CD1c-positive myeloid dendritic cell (primary cell): Measurements from ENCODE around the gene KLHL29.

Experiments
- DNase-seq: peaks from one replicate; pipeline ENCODE4 v3.0.0-alpha.2; 2016; ENCODE audit errors: extremely low spot score

Gene KLHL29

DNA sequence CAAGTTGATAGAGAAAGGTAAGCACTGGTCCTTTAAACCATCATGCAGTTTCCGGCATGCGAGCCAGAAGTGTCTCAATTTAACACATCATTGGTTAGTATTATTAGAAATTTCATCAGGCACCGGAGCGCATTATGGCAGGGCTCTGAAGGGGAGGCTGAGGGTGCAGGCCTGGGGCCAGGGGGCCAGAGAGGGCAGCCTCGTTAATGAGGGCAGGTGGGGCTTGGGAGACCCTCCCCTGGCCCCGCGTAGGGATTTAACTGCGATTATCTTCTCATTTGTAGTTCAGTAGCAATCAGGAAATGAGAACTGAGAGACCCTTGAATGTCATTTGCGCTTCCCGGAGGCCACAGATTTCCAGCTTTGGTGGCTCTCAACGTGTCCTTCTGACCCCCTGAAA is 246.4 kb downstream of the KLHL29 start:
- no peak for DNase-seq

DNA sequence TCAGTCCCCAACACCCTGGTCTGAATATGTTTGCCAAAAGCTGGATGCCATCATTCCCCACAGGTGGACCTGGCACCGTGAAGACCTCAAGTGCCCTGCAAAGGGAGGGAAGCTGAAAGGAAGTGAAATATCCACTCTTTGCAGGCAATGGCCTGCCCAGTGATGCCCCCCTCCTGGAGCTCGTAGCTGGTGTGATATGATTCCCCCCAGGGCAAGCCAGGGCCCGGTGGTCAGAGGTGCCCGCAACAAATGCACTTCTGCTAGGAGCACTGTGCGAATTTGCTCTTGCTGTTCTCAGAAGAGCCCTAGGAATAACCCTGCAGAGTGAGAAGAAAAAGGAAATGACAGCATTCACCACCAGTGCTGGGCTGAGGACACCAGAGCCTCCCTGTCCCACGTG is 247.4 kb downstream of the KLHL29 start:
- no peak for DNase-seq

DNA sequence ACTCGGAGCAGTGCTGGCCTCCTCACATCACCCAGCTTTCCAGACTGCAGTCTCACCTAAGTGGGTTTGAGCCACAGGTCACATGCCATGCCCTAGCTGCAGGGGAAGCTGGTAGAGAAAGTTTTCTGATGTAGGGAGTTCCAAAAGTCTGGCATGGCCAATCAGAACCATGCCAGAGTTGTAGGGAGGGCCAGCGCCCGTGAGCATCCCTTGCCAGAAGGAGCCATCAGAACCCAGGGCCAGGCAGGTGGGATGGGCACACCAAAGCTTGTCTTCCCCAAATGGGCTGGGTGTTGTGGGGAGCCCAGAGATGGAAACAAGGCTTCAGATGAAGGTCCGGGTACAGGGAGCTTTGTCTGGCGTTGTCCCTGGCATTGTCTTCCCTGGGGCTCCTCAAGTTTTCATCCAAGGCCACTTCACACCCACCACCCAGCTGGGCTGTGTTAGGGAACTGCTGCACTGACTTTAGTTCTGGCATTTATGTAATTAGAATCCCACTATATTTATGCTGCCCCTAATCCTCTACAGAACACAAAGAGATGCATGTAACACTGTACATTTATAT is 247.9 kb downstream of the KLHL29 start:
- no peak for DNase-seq

DNA sequence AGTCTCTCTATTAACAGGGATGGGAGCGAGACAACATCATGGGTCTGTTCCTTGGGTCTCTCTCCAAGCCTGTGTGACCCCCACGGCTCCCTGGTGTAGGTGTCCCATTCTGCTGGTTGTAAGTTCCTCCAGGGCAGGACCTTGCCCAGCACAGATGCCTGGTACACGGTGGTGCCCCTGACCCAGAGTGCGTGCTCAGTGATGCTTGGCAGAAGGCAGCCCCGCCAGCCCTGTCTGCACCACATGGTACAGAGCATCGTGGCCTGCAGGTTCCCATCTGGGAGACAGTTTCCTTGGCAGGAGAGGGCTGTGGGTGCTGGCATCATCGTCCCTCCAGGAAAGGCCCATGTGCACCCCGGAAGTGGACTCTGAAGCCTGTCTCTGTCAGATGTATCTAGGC is 249.0 kb downstream of the KLHL29 start:
- DNase-seq, result no peak

DNA sequence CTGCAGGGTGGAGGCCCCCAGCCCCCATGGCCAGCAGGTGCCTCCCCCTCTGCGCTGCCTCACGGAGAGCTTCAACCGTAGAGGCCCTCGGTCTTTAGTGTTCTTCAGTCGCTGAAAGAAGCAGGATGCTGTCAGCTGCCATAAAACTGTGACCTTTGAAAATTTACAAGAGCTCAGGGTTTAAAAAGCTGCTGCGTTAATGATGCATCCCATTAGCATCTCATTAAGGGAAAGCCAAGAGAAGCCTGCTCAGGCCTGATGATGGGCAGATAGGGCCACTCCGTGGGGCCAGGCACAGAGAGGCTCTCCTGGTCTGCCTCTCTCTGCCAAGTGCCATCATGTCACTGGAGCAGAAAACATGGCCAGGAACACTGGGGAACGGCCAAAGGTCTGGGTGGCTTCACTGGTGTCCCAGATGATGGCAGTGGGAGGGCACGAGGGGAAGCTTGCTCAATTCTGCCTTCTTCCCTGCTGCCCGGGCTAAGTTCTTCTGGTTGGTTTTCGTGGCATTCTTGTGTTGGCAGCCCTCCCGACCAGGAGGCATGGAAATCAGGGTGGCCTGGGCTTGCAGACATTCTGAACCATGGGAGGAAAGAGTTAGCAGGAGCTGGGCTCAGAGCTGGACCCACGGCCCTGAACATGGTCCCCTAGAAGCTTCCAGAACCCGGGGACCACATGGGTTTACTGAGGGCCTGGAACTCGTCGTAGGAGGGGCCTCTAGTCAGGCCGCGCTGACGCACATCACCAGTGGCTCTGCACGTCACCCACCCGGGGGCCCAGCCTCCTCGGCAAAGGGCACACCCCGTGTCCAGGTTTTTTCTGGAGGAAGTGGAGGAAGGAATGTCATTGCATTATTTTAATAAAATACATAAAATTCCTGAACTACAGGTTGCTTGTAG is 250.7 kb downstream of the KLHL29 start:
- DNase-seq, result no peak

DNA sequence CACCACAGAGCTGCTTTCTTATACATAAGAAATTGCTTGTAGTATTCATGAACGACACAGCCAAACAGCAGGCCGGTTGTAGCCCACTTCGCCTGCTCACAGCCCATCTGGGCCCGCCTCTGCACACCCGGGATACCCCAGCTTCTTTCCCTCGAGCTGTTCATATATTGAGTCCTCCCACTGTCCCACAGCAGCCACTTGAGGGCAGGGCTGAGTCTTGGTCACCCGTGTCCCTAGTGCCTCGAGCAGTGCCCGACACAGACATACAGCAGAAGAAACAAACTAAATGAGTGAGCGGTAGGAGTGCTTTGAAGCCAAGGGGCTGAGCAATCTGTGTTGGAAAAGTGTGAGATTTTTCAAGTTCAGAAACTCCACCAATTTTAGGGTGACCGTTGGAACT is 251.4 kb downstream of the KLHL29 start:
- DNase-seq, result no peak

DNA sequence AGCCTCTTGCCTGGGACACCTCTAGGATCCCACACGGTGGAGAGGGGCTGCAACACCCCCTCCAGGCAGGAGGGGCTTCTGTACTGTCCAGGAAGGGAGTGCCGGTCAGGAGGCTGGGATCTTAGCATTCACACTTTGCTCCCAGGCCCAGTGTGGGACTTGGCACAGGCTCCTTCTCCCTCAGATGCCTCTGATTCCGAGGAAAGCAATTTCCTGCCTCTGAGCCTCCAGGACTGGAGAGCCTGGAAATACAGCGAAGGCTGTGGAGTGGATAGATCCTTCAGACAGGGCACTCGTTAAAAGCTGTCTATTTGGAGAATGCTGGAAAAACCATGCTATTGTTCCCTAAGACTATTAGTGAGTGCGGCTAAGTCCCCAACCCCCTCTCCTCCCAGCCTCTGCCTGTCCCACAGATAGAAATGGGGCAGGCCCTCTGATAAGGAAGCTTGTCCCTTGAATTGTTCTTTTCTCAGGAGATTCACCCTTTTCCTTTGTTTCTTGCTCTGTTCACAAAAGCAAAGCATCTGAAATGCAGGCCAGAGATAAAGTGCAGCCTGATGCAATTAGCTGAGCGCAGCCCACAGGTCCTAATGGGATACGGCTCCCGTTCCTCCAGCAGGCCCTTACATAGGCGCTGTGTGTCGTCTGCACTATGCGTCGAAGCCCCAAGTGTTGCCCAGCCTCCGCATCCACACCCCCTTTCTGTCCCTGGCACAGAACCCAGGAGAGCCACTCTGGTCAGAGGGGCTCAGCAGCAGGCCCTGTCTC is 252.2 kb downstream of the KLHL29 start:
- no peak for DNase-seq

DNA sequence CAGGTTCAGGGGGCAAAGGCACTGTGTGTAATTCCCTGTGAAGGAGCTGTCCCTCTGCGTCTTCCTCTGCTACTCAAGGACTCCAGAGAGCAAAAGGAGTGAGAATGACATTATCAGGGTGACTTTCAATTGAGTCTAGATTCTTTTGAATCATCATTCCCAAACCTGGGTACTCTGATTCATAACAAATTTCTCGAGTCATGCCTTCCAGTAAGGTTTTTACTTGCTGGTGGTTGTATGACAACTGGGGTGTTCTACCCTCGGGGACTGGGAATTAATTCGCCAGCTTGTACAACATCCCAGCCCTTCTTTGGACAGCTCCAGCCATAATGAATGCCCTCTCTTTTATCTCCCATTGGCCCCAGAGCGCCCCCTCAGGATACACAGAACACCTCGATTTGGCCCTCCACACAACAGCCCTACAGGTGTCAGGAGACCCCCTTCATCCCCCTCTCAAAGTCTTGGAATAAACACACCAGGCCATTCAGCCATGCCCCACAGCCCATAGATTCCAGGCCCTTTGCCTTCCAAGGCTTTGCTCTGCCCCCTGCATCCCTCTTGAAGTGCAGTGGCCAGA is 254.5 kb downstream of the KLHL29 start:
- DNase-seq, result no peak

DNA sequence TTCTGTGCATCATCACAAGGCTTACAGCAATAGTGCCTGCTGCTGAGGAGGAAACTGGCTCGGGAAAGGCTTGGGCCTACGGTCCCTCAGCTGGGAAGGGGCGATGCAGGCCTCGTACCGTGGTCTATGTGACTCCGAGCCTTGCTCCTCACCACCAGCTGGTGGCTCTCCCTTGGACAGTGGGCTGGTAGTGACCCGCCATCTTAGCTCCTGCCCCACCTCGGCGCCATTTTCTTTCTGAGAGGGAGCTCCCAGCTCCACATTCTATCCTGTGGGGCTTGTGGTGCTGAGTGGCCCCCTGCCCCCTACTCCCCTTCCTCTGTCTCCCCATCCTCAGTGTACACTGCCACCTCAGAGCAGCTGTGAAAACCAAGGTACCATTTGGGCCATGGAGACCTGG is 255.7 kb downstream of the KLHL29 start:
- no peak for DNase-seq

DNA sequence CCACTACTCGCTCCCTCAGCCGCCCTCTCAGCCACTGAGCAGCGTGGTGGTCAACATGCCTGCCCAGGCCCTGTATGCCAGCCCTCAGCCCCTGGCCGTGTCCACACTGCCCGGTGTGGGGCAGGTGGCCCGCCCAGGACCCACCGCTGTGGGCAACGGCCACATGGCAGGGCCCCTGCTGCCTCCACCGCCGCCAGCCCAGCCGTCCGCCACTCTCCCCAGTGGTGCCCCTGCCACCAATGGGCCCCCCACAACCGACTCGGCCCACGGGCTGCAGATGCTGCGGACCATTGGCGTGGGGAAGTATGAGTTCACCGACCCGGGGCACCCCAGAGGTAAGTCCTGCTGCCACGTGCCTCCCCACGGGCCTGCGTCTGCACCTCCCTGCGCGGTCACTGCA is 257.5 kb downstream of the KLHL29 start:
- no peak for DNase-seq

DNA sequence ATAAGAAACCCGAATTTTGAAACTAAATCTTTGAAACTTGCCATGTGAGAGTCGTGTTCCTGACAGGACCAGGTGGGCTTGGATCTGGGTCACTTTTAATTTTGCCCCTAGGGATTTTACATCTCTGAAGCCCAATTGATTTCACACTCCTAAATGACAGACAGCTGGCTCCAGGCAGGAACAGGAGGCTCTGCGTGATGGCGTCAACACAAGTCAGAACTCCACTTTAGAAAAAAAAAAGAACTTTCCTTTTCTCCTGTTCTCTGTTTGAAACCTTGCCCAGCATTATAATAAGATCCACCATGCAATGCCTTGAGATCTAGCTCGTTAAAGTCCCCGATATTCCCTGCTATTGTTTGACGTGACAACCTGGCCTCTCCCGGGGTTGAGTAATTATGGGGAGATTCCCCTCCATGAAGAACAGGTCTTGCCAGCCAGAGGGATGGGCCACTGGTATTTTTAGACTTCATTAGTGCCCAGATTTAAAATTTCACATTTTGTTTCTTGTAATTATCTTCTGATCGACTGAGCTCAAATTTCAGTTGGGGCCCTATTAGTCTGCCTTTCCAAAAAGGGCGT is 260.3 kb downstream of the KLHL29 start:
- DNase-seq, result no peak

DNA sequence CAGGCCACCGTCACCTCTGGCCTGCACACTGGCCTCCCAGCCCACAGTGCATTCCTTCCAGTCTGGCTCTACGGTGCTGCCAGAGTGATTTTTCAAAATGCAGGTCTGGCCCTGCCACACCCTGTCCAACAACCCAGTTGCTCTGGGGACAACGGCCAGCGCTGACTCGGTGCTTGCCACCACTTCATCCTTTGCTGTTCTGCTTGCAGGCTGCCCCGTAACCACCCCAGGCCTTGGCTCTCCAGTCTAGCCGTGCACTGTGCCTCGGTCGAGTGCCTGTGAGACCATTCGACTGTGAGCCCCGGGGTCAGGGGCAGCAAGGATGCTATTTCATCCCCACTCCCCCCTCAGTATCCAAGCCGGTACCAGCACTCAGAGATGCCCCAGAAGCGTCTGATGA is 262.6 kb downstream of the KLHL29 start:
- DNase-seq, result no peak

DNA sequence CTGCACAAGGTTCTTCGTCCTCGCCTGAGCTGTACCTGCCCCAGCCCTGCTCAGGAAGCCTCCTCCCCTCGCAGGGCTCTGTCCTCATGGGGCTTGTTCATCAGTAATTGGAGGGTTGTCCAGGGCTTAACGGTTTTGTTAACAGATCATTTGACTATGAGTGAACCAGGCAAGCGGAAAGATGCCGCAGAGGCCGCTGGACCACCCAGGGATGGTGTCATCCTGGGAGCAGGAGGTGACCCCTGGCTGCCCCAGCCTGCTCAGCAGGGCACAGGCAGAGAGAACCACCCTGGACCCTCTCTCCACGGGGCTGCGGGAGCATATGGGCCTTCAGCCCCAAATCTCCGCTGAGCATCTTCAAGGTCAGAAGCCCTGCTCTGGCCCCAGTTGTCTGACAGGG is 264.3 kb downstream of the KLHL29 start:
- DNase-seq, result no peak

DNA sequence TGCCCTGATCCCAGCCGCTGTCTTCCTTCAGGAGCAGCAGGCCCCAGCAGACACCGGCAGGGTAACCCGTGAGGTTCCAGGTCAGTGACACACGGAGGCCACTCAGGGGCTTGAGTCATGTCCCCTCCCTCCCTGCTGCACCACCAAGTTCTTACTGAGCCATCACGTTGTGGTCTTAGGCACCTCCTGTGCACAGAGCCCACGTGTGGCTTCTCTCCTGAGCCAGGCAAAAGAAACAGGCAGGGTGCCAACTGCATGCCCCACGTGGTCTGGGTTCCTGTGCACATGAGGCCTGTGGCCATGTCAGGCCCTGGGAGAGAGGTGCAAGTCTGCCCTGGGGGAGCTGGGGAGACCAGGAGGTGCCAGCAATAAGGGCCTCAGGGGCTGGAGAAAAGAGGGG is 264.8 kb downstream of the KLHL29 start:
- no peak for DNase-seq

DNA sequence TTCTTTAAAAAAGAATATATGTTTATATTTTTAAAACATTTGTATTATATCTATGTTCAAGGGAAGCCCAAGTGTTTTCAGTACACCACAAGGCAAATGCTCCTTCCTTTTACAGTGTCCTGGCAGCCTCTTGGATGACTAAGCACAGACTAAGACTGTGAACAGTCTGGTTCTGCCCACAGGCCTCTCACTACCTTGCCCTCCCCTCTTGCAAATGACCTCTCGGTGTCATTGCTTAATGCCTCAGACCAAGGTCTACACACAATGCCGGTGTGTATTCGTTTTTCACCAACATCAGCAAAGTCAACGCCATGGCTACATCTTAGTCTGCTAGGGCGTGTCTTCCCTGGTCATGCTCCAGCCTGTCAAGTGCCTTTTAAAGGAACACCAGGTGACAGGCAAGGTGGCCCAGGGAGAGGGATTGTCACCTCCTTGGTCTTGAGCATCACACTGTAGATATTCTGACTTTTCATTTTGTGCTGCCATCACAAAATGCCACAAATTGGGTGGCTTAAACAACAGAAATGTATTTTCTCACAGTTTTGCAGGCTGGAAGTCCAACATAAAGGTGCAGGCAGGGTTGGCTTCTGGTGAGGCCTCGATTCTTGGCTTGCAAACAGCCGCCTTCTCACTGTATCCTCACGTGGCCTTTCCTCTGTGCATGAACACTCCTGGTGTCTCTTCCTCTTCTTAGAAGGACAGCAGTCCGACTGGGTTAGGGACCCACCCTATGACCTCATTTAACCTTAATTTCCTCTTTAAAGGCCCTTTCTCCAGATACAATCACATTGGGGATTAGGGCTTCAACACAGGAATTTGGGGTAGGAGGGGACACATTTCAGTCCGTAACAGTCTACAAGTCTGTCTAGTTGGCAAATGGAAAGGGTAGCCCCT is 266.5 kb downstream of the KLHL29 start:
- DNase-seq, result peak; percentile 24

DNA sequence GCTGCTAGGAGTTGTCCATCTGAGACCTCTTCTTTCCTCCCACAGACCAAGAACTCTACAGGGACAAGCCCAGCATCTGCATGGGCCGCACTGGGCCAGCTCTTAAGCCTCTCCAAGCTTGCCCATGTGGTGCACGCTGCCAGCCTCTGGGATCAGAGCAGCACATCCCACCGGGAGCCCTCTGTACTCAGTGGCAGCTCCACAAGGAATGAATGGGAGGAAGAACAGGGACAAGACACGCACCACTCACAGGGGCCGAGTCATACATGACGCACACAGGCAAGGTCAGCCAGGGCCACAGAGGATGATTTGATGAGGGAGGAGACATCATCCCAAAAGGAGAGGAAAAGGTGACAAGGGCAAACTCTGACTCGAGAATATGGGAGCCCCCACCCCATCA is 268.3 kb downstream of the KLHL29 start:
- DNase-seq, result no peak

DNA sequence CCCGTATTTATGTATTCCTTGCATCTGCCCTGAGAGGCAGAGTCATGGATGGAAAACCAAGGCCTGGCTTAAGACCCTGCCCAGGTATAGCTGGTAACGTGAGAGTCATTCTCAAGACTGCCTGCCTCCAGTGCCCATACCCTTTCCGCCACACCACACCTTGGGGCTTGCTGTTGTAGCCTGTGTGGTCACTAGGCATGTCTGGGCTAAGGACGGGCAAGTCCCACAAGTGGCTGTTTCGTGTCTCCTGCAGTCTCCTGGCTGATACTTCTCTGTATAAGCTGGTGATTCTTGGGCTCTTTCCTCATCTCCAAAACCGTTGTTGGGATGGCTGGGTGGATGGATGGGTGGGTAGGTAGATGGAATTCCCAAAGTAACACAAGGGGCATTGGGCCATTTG is 269.8 kb downstream of the KLHL29 start:
- no peak for DNase-seq

DNA sequence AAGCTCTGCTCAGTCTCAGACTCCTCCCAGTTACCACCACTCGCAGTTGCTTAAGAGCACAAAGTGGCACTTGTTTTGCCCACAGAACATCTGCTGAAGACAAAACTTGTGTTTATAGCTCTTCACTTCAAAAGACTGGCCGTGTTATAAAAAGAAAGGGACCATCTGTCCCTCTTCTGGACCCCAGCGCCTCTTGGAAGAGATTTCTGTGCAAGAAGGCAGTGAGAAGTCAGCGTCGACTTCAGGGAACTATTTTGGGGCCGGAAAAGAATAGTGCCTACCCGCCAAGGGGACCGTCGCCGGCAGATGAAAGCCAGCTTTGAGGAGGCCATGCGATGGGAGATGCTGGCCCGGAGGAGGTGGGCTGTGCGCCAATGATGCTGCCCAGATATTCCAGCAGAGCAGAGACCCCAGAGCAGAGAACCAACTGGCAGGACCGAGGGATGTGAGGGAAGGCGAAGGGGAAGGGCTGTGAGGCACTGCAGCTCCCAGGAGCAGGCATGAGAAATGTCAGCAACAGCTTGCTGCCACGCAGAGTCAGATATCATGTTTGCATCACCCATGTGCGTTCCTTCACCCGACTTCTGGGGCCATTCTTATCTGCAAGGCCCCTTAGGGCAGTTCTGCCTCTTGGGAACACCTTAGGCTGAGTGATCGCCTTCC is 271.1 kb downstream of the KLHL29 start:
- no peak for DNase-seq

DNA sequence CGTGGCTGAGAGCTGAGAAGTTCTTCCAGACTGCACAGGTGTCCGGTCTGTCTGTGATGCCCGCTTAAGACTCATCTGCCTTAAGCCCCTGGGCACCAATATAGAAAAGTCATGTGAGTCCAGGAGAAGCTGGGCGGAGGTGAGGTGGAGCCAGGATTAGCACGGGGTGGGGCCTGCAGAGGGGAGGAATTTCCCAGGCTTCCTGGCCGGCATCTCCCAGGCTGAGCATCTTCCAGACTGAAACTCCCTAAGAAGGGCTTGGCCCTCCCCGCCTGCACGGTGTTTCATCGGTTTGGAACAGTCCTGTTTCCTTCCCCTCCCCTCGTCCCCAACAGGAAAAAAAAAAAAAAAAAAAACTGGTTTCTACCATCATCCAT is 271.6 kb downstream of the KLHL29 start:
- DNase-seq, result no peak

DNA sequence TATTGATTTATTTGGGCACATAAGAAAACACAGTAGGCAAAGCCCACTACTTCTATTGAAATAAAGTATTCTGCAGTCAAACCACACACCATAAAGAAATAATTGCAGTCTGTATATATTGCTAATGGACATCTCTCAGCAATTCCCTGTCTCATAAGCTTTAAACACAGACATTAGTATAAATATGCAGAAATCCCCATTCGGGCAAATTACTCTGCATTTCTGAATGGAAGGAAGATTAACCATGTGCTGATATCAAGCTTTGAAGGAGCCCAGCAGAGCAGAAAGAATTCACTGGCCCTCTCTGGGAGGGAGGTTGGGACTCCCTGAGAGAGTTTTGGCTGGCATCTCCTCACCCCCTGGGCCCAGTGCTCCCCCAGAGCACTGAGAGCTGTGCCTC is 272.4 kb downstream of the KLHL29 start:
- no peak for DNase-seq

DNA sequence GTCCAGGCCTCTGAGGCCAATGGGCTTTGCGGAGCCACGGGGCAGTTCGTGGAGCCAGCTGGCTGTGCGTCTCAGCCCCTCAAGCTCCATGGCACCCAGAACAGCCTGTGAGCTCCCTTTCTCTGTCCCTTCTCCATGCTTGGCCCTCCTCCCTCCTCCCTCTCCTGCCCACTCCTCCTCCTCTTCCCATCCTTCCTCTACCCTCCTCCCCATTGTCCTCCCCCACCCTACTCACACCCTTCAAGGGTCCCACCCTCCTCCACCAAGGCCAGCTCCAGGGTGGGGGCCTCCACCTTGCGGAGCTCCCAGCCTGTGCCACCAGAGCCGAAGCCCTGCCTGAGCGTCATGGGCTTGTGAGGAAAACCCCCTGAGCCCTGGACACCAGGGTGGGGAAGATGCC is 273.0 kb downstream of the KLHL29 start:
- no peak for DNase-seq
